Kidney epithelial cell (primary cell): ENCODE data around the gene UNC119B. TPM values are rescaled to one million over a fixed set of nuclear protein-coding genes. Genes with fewer than 3 reads are reported as not detected.
A peak's percentile ranks its signal among the peaks of the same experiment; 100 is the strongest.

Experiments used
- DNase-seq: peaks from one replicate; pipeline ENCODE4 v3.0.0-alpha.2; 2010; ENCODE audit warnings: low read depth
- H3K27me3 ChIP-seq: 2 replicates; pipeline ENCODE4 v1.6.0; 2011; ENCODE audit warnings: low read length; ENCODE audit not compliant: control insufficient read depth, insufficient read depth
- H3K36me3 ChIP-seq: 2 replicates; pipeline ENCODE4 v1.5.1; 2011; ENCODE audit warnings: low read length; ENCODE audit not compliant: control insufficient read depth, insufficient read depth
- H3K4me3 ChIP-seq: 2 replicates; pipeline ENCODE4 v1.5.1; 2011; ENCODE audit warnings: low read depth, mild to moderate bottlenecking, control low read depth, low read length
- total RNA-seq: library from RNA; depleted of rRNA; stranded (reverse); fragments of >200 nt; gene quantifications from 2 replicates; pipeline ENCODE4 v1.2.3, GENCODE V29; 2015
- TF ChIP-seq, protein P1 (sequence below): IDR thresholded peaks from 2 replicates; pipeline ENCODE4 v1.5.1; 2011; ENCODE audit warnings: mild to moderate bottlenecking, moderate library complexity, low read length, control low read depth, inconsistent platforms; ENCODE audit not compliant: insufficient read depth, poor library complexity, severe bottlenecking

UNC119B gene
- total RNA-seq, 1 donor from 2014 or later = 22.8 TPM

DNA sequence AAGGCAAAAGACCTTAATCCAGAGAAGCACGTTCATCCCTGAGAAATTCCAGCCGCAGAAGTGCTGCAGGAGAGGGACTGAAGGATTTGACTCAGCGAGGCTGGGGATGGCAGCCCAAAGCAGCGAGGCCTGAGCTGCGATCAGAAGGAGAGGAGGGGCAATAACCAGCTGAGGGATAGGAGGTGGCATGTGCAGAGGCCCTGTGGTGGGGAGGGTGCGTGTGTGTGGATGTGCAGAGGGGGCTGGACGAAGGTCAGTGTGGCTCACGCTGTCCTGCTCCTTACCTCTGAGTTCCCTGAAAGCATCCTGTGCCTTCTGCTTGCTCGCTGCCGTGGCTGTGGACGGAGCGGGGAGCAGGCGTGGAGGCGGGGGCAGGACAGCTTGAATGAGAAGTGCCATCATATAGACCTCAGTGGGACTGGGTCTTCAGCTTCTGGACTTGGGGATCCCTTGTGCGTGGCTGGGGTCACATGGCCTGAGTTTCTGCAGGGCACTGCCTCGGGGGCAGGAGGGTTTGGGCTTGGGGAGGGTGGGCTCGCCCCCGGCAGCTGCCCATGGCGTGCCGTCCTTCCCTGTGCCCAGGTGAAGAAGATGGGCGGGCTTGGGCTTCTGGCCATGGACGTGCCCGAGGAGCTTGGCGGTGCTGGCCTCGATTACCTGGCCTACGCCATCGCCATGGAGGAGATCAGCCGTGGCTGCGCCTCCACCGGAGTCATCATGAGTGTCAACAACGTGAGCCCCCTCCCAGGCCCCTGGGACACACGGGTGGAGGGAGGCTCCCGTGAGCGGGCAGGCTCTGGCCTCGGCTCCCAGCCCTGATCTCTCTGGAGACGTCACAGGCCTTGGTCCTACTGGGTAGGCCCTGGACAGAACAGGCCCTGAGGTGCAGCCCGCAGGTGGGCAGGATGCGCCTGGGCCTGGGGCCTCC, 26.4 kb downstream of the UNC119B start:
- Histone ChIP-seq H3K4me3 (no peak overlapping the region), H3K36me3 (no peaks in the 10 kb centered on the region), H3K27me3 (no peaks in the 10 kb centered on the region)
- DNase-seq = no peak
- TF ChIP-seq, protein P1, sequence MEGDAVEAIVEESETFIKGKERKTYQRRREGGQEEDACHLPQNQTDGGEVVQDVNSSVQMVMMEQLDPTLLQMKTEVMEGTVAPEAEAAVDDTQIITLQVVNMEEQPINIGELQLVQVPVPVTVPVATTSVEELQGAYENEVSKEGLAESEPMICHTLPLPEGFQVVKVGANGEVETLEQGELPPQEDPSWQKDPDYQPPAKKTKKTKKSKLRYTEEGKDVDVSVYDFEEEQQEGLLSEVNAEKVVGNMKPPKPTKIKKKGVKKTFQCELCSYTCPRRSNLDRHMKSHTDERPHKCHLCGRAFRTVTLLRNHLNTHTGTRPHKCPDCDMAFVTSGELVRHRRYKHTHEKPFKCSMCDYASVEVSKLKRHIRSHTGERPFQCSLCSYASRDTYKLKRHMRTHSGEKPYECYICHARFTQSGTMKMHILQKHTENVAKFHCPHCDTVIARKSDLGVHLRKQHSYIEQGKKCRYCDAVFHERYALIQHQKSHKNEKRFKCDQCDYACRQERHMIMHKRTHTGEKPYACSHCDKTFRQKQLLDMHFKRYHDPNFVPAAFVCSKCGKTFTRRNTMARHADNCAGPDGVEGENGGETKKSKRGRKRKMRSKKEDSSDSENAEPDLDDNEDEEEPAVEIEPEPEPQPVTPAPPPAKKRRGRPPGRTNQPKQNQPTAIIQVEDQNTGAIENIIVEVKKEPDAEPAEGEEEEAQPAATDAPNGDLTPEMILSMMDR = no peak

DNA sequence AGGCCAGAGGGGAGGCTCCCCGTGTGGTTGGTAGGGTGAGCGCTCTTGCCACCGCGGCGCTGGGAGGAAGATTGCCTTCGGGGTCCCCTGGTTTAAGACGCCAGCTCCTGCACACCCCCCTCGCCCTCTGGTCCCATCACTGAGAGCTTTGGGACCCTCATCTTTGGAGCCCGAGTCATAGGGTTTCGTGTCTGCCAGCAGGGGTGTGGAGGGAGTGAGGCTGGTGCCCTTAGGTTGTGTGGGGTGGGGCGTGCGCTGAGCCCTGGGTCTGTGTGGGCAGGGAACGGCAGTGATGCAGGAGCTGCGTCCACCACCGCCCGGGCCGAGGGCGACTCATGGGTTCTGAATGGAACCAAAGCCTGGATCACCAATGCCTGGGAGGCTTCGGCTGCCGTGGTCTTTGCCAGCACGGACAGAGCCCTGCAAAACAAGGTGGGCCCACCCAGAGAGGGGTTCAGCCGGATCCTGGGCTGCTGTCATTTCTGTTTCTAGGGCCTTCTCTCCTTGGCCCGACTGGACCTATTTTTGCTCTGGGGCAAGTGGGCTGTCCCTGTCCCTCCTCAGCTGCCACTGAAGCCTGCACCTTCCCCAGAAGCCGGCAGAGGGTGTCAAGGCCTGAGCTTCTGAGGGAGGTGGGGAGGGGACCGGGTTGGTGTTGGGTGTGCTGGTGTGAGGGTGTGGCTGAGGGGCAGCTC, 27.4 kb downstream of the UNC119B start:
- H3K27me3 ChIP-seq = no peaks in the 10 kb centered on the region
- no peak overlapping the region for H3K4me3 ChIP-seq
- TF ChIP-seq, protein P1 = peak; percentile 27
- H3K36me3 ChIP-seq = no peaks in the 10 kb centered on the region
- DNase-seq = no peak

DNA sequence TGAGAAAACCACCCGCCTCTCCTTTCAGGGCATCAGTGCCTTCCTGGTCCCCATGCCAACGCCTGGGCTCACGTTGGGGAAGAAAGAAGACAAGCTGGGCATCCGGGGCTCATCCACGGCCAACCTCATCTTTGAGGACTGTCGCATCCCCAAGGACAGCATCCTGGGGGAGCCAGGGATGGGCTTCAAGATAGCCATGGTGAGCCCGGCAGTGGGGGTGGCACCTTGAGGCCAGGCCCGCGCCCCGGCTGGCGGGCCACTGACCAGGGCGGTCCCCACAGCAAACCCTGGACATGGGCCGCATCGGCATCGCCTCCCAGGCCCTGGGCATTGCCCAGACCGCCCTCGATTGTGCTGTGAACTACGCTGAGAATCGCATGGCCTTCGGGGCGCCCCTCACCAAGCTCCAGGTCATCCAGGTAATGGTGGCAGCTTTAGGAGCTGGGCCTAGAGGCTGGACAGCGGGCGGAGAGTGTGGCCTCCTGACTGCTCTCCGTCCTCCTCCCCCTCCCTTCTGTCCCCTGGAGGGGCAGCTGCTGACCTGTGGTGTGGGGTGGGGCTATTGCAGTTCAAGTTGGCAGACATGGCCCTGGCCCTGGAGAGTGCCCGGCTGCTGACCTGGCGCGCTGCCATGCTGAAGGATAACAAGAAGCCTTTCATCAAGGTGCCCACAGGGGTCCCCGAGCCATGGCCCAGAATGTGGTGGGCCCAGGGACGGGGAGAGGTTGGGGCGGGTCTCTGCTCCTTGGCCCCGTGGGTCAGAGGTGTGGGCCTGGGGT, 28.2 kb downstream of the UNC119B start:
- Histone ChIP-seq H3K36me3 (no peaks in the 10 kb centered on the region), H3K27me3 (no peaks in the 10 kb centered on the region), H3K4me3 (no peak overlapping the region)
- TF ChIP-seq, protein P1 = no peak
- no peak for DNase-seq

DNA sequence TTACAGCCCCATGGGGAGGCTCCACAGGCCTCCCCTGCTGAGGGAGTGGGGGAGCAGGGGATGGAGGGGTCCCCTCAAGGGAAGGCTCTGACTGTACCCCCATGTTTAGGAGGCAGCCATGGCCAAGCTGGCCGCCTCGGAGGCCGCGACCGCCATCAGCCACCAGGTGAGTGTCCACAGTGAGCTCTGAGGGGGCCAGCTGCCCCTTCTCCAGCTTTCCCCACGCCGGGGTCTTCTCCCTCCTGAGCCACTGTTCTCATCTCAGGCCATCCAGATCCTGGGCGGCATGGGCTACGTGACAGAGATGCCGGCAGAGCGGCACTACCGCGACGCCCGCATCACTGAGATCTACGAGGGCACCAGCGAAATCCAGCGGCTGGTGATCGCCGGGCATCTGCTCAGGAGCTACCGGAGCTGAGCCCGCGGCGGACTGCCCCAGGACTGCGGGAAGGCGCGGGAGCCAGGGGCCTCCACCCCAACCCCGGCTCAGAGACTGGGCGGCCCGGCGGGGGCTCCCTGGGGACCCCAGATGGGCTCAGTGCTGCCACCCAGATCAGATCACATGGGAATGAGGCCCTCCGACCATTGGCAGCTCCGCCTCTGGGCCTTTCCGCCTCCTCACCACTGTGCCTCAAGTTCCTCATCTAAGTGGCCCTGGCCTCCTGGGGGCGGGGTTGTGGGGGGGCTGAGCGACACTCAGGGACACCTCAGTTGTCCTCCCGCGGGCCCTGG, 28.9 kb downstream of the UNC119B start:
- Histone ChIP-seq H3K4me3 (no peak overlapping the region), H3K27me3 (no peaks in the 10 kb centered on the region), H3K36me3 (no peaks in the 10 kb centered on the region)
- DNase-seq = no peak
- TF ChIP-seq, protein P1 = no peak

DNA sequence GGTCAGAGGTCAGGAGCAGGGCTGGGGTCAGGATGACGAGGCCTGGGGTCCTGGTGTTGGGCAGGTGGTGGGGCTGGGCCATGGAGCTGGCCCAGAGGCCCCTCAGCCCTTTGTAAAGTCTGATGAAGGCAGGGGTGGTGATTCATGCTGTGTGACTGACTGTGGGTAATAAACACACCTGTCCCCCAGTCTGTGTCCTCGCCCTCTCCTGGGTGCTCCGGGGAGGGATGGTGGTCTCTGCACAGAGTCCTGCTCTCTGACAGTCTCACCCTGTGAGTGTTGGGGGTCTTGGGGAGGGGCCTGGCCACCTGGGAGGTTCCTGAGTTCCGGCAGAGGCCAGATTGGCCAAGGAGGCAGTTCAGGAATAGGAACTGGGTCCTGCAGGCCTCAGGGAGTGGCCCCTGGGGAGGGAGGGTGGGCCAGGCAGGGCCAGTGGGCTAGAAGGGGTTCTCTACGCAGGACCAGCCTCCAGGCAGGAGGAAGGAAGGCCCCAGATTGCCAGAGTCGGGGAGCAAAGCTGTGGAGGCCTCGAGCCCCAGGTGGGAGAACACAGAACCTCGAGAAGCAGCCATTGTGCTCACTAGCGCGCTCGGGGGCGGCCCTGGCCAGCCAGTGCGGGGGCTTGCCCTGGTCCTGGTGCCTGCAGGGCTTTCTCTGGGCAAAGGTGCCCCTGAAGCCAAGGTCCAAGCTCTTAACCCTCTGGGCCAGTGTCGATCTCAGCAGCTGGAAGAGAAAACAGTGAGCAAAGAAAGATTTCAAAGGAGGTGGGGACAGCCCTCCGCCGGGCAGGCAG, 29.8 kb downstream of the UNC119B start:
- H3K36me3 ChIP-seq = no peaks in the 10 kb centered on the region

More for the DNA sequence above, 29.8 kb downstream of the UNC119B start:
- TF ChIP-seq, protein P1 = no peak
- DNase-seq = no peak
- Histone ChIP-seq H3K27me3 (no peaks in the 10 kb centered on the region), H3K4me3 (no peak overlapping the region)
